Esophagus muscularis mucosa (tissue), 4 donors: Measurements from ENCODE around the gene HS6ST1. TPM values are rescaled to one million over a fixed set of nuclear protein-coding genes. Genes with fewer than 3 reads are reported as not detected.

ENCODE experiments used
- DNase-seq: peaks from one replicate; pipeline ENCODE4 v3.0.0-alpha.2; 2017; ENCODE audit errors: extremely low spot score
- H3K27ac ChIP-seq, 4 donors: fragments of 200-600 bp; sonication (generic); replicated peaks in 1 of 4; 1 replicate in 3 of 4; 2 replicates in 1 of 4; pipeline ENCODE4 v1.5.1; 2016 to 2019; ENCODE audit warnings: mild to moderate bottlenecking in 1 of 4
- H3K27me3 ChIP-seq, 4 donors: fragments of 200-600 bp; sonication (generic); one replicate each; pipeline versions ENCODE4 v1.5.1 to v1.6.0; 2016 to 2019
- H3K36me3 ChIP-seq, 4 donors: fragments of 200-600 bp; sonication (generic); one replicate each; pipeline ENCODE4 v1.5.1; 2016 to 2019
- H3K4me1 ChIP-seq, 4 donors: fragments of 200-600 bp; sonication (generic); one replicate each; pipeline ENCODE4 v1.5.1; 2016 to 2019
- H3K4me3 ChIP-seq, 4 donors: fragments of 200-600 bp; sonication (generic); 1 replicate in 2 of 4; 2 replicates in 2 of 4; pipeline ENCODE4 v1.5.1; 2016 to 2019; ENCODE audit warnings: mild to moderate bottlenecking in 4 of 4, moderate library complexity in 1 of 4
- H3K9me3 ChIP-seq, 4 donors: fragments of 200-600 bp; sonication (generic); 1 replicate in 3 of 4; 2 replicates in 1 of 4; pipeline ENCODE4 v1.5.1; 2016 to 2019
- CTCF ChIP-seq, 3 experiments: fragments of 200-600 bp in 2 of 3; fragments of 450-650 bp in 1 of 3; sonication (generic) in 2 of 3; IDR thresholded peaks; one replicate each; pipeline ENCODE4 v1.5.1; 2017 to 2019; ENCODE audit warnings: antibody characterized with exemption in 3 of 3, mild to moderate bottlenecking in 2 of 3, moderate library complexity in 1 of 3
- EP300 ChIP-seq: sonication (generic); formaldehyde crosslinking; IDR thresholded peaks from one replicate; pipeline ENCODE4 v1.6.1; 2017; ENCODE audit warnings: antibody characterized with exemption
- POLR2A ChIP-seq: fragments of 450-650 bp; IDR thresholded peaks from one replicate; pipeline ENCODE4 v1.6.1; 2017; ENCODE audit warnings: antibody characterized with exemption, moderate library complexity, mild to moderate bottlenecking, low read depth
- POLR2AphosphoS5 ChIP-seq, 2 donors: sonication (generic); formaldehyde crosslinking; IDR thresholded peaks; one replicate each; pipeline ENCODE4 v1.6.1; 2017; ENCODE audit warnings: antibody characterized with exemption in 2 of 2
- WGBS: methylation state at CpG from one replicate; pipeline ENCODE4 v1.1.5; 2018; 5-methylcytosine and 5-hydroxymethylcytosine counted together
- intact Hi-C: fragments of 100-400 bp; cut with DNase I; formaldehyde crosslinking; loops from one replicate; pipeline ENCODE4 v1.15.1; 2023
- total RNA-seq, 4 donors: library from RNA; depleted of rRNA; stranded (reverse); fragments of >200 nt; gene quantifications; one replicate each; pipeline versions ENCODE4 v1.1.0 to v1.2.1, GENCODE V29; 2016

Gene HS6ST1
- total RNA-seq, 4 donors from 2014 or later = 17.4 to 62.2 (median 38.5) TPM

GRCh38 chr2:128299628-128300027 lies 19.0 kb downstream of the HS6ST1 start:
- no peaks in the 10 kb centered on the region for H3K27me3 ChIP-seq
- no peaks in the 10 kb centered on the region for H3K9me3 ChIP-seq
- H3K36me3 ChIP-seq = no peaks in the 10 kb centered on the region
- H3K4me3 ChIP-seq = no peak overlapping the region
- no peak overlapping the region for H3K27ac ChIP-seq
- DNase-seq = no peak
- peaks cover 14 to 59% (median 41%) of the 10 kb centered on the region in 4 donors for H3K4me1 ChIP-seq
- no peak for TF ChIP-seq POLR2A
- no peak for TF ChIP-seq EP300
- no peak for TF ChIP-seq CTCF (IDR thresholded peaks at IDR 0.05)
- WGBS = 94% methylated on average over 6 of the region's 11 CpGs
- intact Hi-C loops = loop anchor here (10.0 kb wide), 1 partner anchor 65 kb away; no protein-coding TSS in a partner anchor

- Histone ChIP-seq H3K9me3 (no peaks in the 10 kb centered on the region), H3K27me3 (no peaks in the 10 kb centered on the region), H3K4me1 (peaks cover 7 to 58% (median 36%) of the 10 kb centered on the region in 4 donors), H3K4me3 (no peak overlapping the region), H3K27ac (no peak overlapping the region), H3K36me3 (no peaks in the 10 kb centered on the region)
- no peak for DNase-seq
- intact Hi-C loops = no loop called here
- WGBS = 96% methylated on average over 14 of the region's 16 CpGs
- no peak for TF ChIP-seq EP300
- no peak for TF ChIP-seq CTCF (IDR thresholded peaks at IDR 0.05)
- no peak for TF ChIP-seq POLR2A
- TF ChIP-seq POLR2AphosphoS5 (IDR thresholded peaks at IDR 0.05) = no peak
Measured at GRCh38 chr2:128298846-128299507, 19.7 kb downstream of the HS6ST1 start.

- no peak overlapping the region for H3K4me3 ChIP-seq
- H3K27ac ChIP-seq = no peak overlapping the region
- H3K27me3 ChIP-seq = no peaks in the 10 kb centered on the region
- WGBS = 99% methylated on average over 7 of the region's 7 CpGs
- no peak for DNase-seq
- H3K36me3 ChIP-seq = no peaks in the 10 kb centered on the region
- H3K4me1 ChIP-seq = peaks cover 7 to 54% (median 35%) of the 10 kb centered on the region in 4 donors
- H3K9me3 ChIP-seq = no peaks in the 10 kb centered on the region
- intact Hi-C loops = no loop called here
- TF ChIP-seq CTCF (IDR thresholded peaks at IDR 0.05) (no peak), POLR2AphosphoS5 (IDR thresholded peaks at IDR 0.05) (no peak), POLR2A (no peak), EP300 (no peak)
Measured at GRCh38 chr2:128298286-128298685, 20.4 kb downstream of the HS6ST1 start.

GRCh38 chr2:128293870-128294455 lies 24.7 kb downstream of the HS6ST1 start:
- Histone ChIP-seq H3K9me3 (no peaks in the 10 kb centered on the region), H3K4me1 (peaks cover 11 to 41% (median 17%) of the 10 kb centered on the region in 4 donors), H3K4me3 (no peak overlapping the region), H3K27me3 (no peaks in the 10 kb centered on the region), H3K27ac (no peak overlapping the region), H3K36me3 (peaks cover 0 to 5% (median 2%) of the 10 kb centered on the region in 4 donors)
- DNase-seq = no peak
- 100% methylated on average over 5 of the region's 8 CpGs for WGBS
- no peak for TF ChIP-seq POLR2A
- TF ChIP-seq EP300 = no peak
- no peak for TF ChIP-seq CTCF (IDR thresholded peaks at IDR 0.05)
- TF ChIP-seq POLR2AphosphoS5 (IDR thresholded peaks at IDR 0.05) = no peak
- intact Hi-C loops = no loop called here
